Liver (tissue), 9 donors: ENCODE data around the gene FGFR3. TPM values are rescaled to one million over a fixed set of nuclear protein-coding genes. Genes with fewer than 3 reads are reported as not detected.

Experiments
- DNase-seq: peaks from one replicate; pipeline ENCODE4 v3.0.0-alpha.2; 2017; ENCODE audit warnings: low spot score
- H3K27ac ChIP-seq, 2 donors: one replicate each; pipeline ENCODE4 v1.7.0; 2013; ENCODE audit warnings: inconsistent platforms in 2 of 2, low read length in 2 of 2, control low read depth in 1 of 2, low read depth in 1 of 2, mild to moderate bottlenecking in 1 of 2
- H3K27me3 ChIP-seq, 4 donors: one replicate each; pipeline versions ENCODE4 v1.6.1 to v1.7.0; 2013; ENCODE audit warnings: low read length in 3 of 4, inconsistent platforms in 1 of 4, mild to moderate bottlenecking in 1 of 4, moderate library complexity in 1 of 4; ENCODE audit not compliant: control insufficient read depth in 4 of 4, insufficient read depth in 4 of 4
- H3K36me3 ChIP-seq, 4 donors: one replicate each; pipeline versions ENCODE4 v1.6.1 to v1.7.0; 2013; ENCODE audit warnings: low read length in 3 of 4, mild to moderate bottlenecking in 3 of 4, low read depth in 1 of 4, moderate library complexity in 1 of 4; ENCODE audit not compliant: control insufficient read depth in 4 of 4, insufficient read depth in 3 of 4
- H3K4me1 ChIP-seq, 4 donors: one replicate each; pipeline versions ENCODE4 v1.6.1 to v1.7.0; 2013; ENCODE audit warnings: low read length in 3 of 4, mild to moderate bottlenecking in 3 of 4, moderate library complexity in 1 of 4; ENCODE audit not compliant: control insufficient read depth in 4 of 4, insufficient read depth in 4 of 4
- H3K4me3 ChIP-seq, 3 donors: one replicate each; pipeline versions ENCODE4 v1.6.1 to v1.7.0; 2013; ENCODE audit warnings: low read length in 3 of 3, control low read depth in 1 of 3, low read depth in 1 of 3, mild to moderate bottlenecking in 1 of 3
- H3K9ac ChIP-seq, 2 donors: one replicate each; pipeline ENCODE4 v1.7.0; 2013; ENCODE audit warnings: low read length in 2 of 2, mild to moderate bottlenecking in 2 of 2, moderate library complexity in 2 of 2, control low read depth in 1 of 2, low read depth in 1 of 2
- H3K9me3 ChIP-seq, 4 donors: one replicate each; pipeline versions ENCODE4 v1.6.1 to v1.7.0; 2013; ENCODE audit warnings: low read length in 3 of 4; ENCODE audit not compliant: control insufficient read depth in 4 of 4
- EGR1 ChIP-seq, 2 donors: IDR thresholded peaks; 2 replicates each; pipeline ENCODE4 v1.6.1; 2016 to 2018; ENCODE audit warnings: antibody characterized with exemption in 2 of 2, low read depth in 2 of 2
- FOXA1 ChIP-seq: IDR thresholded peaks from 2 replicates; pipeline ENCODE4 v1.6.1; 2016; ENCODE audit warnings: antibody characterized with exemption
- FOXA2 ChIP-seq: IDR thresholded peaks from 2 replicates; pipeline ENCODE4 v1.6.1; 2016; ENCODE audit warnings: antibody characterized with exemption
- GABPA ChIP-seq, 2 donors: IDR thresholded peaks in 1 of 2; conservative IDR thresholded peaks in 1 of 2; 2 replicates each; pipeline ENCODE4 v1.6.1; 2016; ENCODE audit warnings: antibody characterized with exemption in 2 of 2, mild to moderate bottlenecking in 1 of 2, moderate library complexity in 1 of 2
- HNF4A ChIP-seq, 2 donors: conservative IDR thresholded peaks; 2 replicates each; pipeline ENCODE4 v1.6.1; 2016; ENCODE audit warnings: antibody characterized with exemption in 2 of 2, mild to moderate bottlenecking in 2 of 2
- HNF4G ChIP-seq: IDR thresholded peaks from 2 replicates; pipeline ENCODE4 v1.6.1; 2016; ENCODE audit warnings: antibody characterized with exemption
- JUND ChIP-seq, 2 donors: IDR thresholded peaks; 2 replicates each; pipeline ENCODE4 v1.6.1; 2016; ENCODE audit warnings: antibody characterized with exemption in 2 of 2
- MAX ChIP-seq: IDR thresholded peaks from 2 replicates; pipeline ENCODE4 v1.6.1; 2016; ENCODE audit warnings: antibody characterized with exemption
- NR2F2 ChIP-seq: IDR thresholded peaks from 2 replicates; pipeline ENCODE4 v1.6.1; 2016; ENCODE audit warnings: antibody characterized with exemption
- RAD21 ChIP-seq, 2 donors: IDR thresholded peaks; 2 replicates each; pipeline ENCODE4 v1.6.1; 2016; ENCODE audit warnings: antibody characterized with exemption in 2 of 2, mild to moderate bottlenecking in 2 of 2
- REST ChIP-seq: IDR thresholded peaks from 2 replicates; pipeline ENCODE4 v1.6.1; 2016; ENCODE audit warnings: antibody characterized with exemption, mild to moderate bottlenecking
- RXRA ChIP-seq, 2 donors: IDR thresholded peaks; 2 replicates each; pipeline ENCODE4 v1.6.1; 2017 to 2018; ENCODE audit warnings: antibody characterized with exemption in 2 of 2, mild to moderate bottlenecking in 1 of 2
- SP1 ChIP-seq: IDR thresholded peaks from 2 replicates; pipeline ENCODE4 v1.6.1; 2018; ENCODE audit warnings: antibody characterized with exemption, mild to moderate bottlenecking
- TAF1 ChIP-seq: conservative IDR thresholded peaks from 2 replicates; pipeline ENCODE4 v1.6.1; 2016; ENCODE audit warnings: antibody characterized with exemption, mild to moderate bottlenecking
- WGBS: extraction: QIAGEN DNeasy Blood & Tissue Kit; methylation state at CpG from one replicate; pipeline ENCODE4 v1.1.7; 2013; 5-methylcytosine and 5-hydroxymethylcytosine counted together
- polyA plus RNA-seq, 2 donors: library from polyadenylated mRNA; stranded (reverse) in 1 of 2; unstranded in 1 of 2; fragments of 200-250 nt in 1 of 2; fragments of >200 nt in 1 of 2; fragmentation: Nextera tagmentation in 1 of 2; extraction: Ambion mirVana in 1 of 2; gene quantifications; one replicate each; pipeline versions ENCODE4 v1.2.1 to v1.2.3, GENCODE V29; 2013 to 2015
- total RNA-seq, 2 donors: library from RNA; depleted of rRNA; stranded (reverse); fragments of >200 nt; gene quantifications; one replicate each; pipeline ENCODE4 v1.2.3, GENCODE V29; 2014
- TF ChIP-seq, protein P1 (sequence below): fragments of 150-350 bp; IDR thresholded peaks from 2 replicates; pipeline ENCODE4 v1.5.1; 2017; ENCODE audit warnings: improper control_type of control experiment, low read depth, low read length; ENCODE audit not compliant: missing input control
- TF ChIP-seq, protein P2 (sequence below): IDR thresholded peaks from 2 replicates; pipeline ENCODE4 v1.6.1; 2016; ENCODE audit warnings: antibody characterized with exemption
- donor health status: healthy.
- donor health status: healthy.
- donor health status: healthy.
- donor health status: healthy.
- donor health status: healthy.

Gene FGFR3
- total and polyA plus RNA-seq, 4 donors, result 5.6 to 40.0 (median 29.1) TPM

DNA sequence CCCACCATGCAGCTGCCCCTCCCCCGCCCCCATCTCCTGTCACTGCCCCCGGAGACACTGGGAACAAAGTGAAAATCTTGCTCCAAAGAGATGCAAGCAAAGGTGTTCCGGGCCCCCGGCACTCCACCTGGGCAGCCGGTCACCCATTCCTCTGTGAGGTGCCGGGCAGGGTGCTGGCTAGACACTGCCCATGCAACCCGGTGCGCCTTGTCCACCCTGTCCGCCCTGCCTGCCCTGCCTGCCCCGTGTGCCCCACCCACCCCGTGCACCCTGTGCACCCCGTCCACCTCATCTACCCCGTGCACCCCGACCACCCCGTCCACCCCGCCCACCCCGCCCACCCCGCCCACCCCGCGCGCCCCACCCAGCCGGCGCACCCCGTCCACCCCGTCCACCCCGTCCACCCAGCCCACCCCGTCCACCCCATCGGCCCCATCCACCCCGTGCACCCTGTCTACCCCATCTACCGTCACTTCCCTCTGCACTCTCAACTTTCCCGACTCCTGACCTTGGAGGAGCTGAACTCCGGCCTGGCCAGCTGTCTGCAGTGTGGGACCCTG lies 31.9 kb upstream of the FGFR3 start:
- TF ChIP-seq RAD21 (IDR thresholded peaks at IDR 0.05), result no peak
- TF ChIP-seq RXRA (IDR thresholded peaks at IDR 0.05), result no peak
- no peak for TF ChIP-seq NR2F2
- TF ChIP-seq, protein P1, sequence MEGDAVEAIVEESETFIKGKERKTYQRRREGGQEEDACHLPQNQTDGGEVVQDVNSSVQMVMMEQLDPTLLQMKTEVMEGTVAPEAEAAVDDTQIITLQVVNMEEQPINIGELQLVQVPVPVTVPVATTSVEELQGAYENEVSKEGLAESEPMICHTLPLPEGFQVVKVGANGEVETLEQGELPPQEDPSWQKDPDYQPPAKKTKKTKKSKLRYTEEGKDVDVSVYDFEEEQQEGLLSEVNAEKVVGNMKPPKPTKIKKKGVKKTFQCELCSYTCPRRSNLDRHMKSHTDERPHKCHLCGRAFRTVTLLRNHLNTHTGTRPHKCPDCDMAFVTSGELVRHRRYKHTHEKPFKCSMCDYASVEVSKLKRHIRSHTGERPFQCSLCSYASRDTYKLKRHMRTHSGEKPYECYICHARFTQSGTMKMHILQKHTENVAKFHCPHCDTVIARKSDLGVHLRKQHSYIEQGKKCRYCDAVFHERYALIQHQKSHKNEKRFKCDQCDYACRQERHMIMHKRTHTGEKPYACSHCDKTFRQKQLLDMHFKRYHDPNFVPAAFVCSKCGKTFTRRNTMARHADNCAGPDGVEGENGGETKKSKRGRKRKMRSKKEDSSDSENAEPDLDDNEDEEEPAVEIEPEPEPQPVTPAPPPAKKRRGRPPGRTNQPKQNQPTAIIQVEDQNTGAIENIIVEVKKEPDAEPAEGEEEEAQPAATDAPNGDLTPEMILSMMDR, result no peak
- TF ChIP-seq TAF1, result no peak
- no peak for TF ChIP-seq REST
- TF ChIP-seq SP1, result no peak

DNA sequence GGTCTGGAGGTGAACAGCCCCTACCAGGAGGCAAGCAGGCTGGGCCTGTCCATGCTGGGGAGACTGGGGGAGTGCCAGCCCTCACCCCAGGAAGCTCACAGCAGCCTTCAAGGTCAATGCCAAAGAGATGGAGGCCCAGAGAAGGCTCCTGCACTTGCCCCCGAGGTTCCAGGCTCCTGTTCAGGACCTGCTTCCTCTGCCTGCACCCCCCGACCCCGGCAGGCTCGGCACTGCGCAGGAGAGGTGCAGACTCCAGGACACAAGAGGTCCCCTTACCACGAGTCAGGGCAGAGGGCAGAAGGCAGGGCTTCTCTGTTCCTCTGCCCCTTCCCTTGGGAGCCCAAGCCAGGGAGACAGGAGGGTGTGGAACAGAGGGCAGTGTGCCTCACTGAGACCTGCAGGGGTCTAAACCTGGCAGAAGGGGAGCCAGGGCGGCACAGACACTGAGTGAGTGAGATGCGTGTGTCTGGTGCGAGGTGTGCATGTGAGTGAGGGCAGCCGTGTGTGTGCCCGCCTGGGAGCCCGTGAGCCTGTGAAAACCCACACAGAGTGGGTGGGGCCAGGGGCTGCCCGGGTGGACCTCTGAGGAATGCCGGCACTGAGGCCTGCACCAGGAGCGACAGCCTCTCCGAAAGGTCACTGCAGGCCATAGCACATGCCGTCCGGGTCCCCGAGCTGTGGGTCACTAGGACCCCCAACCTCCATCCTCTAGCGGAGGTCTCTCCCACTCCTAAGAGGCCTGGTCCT lies 30.7 kb upstream of the FGFR3 start:
- peaks cover 0 to 5% (median 2%) of the 10 kb centered on the region in 4 donors for H3K4me1 ChIP-seq
- no peaks in the 10 kb centered on the region for H3K27me3 ChIP-seq
- WGBS, result 82% methylated on average over 20 of the region's 20 CpGs
- no peaks in the 10 kb centered on the region for H3K36me3 ChIP-seq
- H3K4me3 ChIP-seq, result no peak overlapping the region
- no peak overlapping the region for H3K27ac ChIP-seq
- no peaks in the 10 kb centered on the region for H3K9me3 ChIP-seq
- DNase-seq, result no peak
- no peak overlapping the region for H3K9ac ChIP-seq
- no peak for TF ChIP-seq RAD21 (IDR thresholded peaks at IDR 0.05)
- TF ChIP-seq NR2F2, result no peak
- TF ChIP-seq HNF4A (conservative IDR thresholded peaks at IDR 0.05), result no peak
- no peak for TF ChIP-seq JUND (IDR thresholded peaks at IDR 0.05)
- TF ChIP-seq REST, result no peak
- no peak for TF ChIP-seq EGR1 (IDR thresholded peaks at IDR 0.05; ENCODE audit: low read depth in 2 of 2)
- TF ChIP-seq FOXA2, result no peak
- TF ChIP-seq, protein P2, sequence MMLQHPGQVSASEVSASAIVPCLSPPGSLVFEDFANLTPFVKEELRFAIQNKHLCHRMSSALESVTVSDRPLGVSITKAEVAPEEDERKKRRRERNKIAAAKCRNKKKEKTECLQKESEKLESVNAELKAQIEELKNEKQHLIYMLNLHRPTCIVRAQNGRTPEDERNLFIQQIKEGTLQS, result no peak
- TF ChIP-seq GABPA (IDR thresholded peaks at IDR 0.05 in 1 of 2, conservative IDR thresholded peaks at IDR 0.05 in 1 of 2), result no peak
- TF ChIP-seq, protein P1, result no peak
- TF ChIP-seq TAF1, result no peak
- TF ChIP-seq RXRA (IDR thresholded peaks at IDR 0.05), result no peak
- TF ChIP-seq HNF4G, result no peak
- no peak for TF ChIP-seq SP1
- no peak for TF ChIP-seq MAX
- no peak for TF ChIP-seq FOXA1

More for the DNA sequence above, 31.9 kb upstream of the FGFR3 start:
- Histone ChIP-seq H3K4me1 (peaks cover 0 to 5% (median 2%) of the 10 kb centered on the region in 4 donors), H3K9ac (no peak overlapping the region), H3K27me3 (no peaks in the 10 kb centered on the region), H3K9me3 (no peaks in the 10 kb centered on the region), H3K4me3 (no peak overlapping the region), H3K36me3 (no peaks in the 10 kb centered on the region), H3K27ac (no peak overlapping the region)
- no peak for DNase-seq
- WGBS, result 74% methylated on average over 32 of the region's 32 CpGs
